OCI-LY3 (cell line): ENCODE results near the gene C11orf65.

Experiments
- CTCF ChIP-seq: fragments of 200-600, 300-600 bp; sonication (generic); IDR thresholded peaks from 2 replicates; pipeline ENCODE4 v1.5.1; 2014; ENCODE audit warnings: antibody characterized with exemption, low read length, low read depth
- EZH2phosphoT487 ChIP-seq: fragments of 200-600 bp; shearing (Covaris generic); IDR thresholded peaks from 2 replicates; pipeline ENCODE4 v1.6.1; 2018; ENCODE audit warnings: antibody characterized with exemption, mixed run types, low read depth

GRCh38 chr11:108472681-108473080 lies 5.4 kb upstream of the C11orf65 start:
- TF ChIP-seq CTCF (no peak), EZH2phosphoT487 (no peak)
